Brain pericyte (primary cell): ENCODE measurements around the gene SIRPB1.
"Not testable (repeated sequence)": the region's sequence is repeated elsewhere in the genome, so short reads cannot be mapped to it uniquely, and the experiment has no call there.

Experiments used
- DNase-seq: peaks from one replicate; pipeline ENCODE4 v3.0.0-alpha.2; 2012; ENCODE audit warnings: low read depth, low spot score

The SIRPB1 gene

DNA sequence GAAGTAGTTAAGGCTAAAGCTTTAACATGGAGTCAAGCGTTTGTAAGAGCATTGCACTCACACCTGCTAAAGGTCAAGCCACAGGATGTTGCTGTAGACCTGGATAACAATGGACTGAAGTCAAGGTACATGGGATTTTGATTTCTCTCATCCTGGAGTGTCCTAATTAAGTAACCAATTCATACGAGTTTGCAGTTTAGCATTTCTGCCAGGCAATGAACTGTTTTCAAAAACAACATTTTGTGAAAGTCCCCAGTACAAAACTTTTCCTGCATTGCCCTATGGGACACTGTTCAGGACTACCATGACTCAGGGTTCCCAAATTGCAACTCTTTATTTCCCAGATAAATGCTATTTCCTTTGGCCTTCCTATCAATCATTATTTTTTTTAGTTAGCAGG is 17.4 kb upstream of the SIRPB1 start:
- no peak for DNase-seq

DNA sequence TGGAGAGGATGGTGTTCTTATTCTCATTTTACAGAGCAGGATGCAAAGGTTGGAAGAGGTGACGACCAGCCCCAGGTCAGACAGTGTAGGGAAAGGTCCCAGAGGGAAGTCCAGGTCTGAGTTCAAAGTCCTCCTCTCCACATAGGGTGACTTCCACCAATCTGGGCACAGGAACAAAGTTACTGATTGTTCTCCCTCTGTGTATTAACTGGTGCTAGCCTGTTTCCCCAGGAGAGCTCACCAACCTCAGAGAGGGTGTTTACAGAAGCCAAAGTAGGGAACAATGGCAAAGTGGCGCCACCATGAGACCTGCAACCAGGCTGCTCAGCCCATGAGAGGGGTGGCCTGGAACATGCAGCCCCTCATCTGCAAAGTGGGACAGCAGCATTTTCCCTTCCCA is 16.8 kb upstream of the SIRPB1 start:
- no peak for DNase-seq

DNA sequence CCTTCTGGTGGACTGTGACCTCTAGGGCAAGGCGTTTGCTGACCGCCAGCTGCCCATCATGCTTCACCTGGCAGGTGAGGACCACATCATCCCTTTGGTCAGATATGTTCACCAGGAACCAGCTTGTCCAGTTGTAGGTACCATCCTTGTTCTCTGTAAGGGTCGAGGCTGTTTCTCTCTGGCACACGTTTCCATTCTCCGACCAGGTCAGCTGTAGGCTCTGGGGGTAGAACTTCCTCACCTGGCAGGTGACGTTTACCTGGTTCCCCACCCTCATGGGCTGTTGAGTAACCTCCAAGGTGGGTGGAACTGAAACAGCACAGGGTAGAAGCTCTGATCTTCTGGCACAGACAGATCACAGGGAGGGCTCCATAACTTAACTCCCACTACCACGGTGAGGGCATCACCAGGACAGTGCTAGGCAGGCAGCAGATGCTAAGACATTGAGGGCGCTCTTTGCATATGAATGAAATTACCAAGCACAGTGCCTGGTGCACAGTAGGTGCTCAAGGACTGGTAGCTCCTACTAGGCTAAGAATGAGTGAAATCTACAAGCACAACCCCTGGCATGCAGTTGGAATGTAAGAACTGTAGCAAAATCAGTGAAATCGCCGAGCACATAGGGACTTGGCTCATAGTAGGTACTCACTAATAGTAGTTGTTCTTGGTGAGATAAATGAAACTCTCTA is 15.6 kb upstream of the SIRPB1 start:
- no peak for DNase-seq

- no peak for DNase-seq
Observed at GRCh38 chr20:1633535-1633934, 13.7 kb upstream of the SIRPB1 start.

DNA sequence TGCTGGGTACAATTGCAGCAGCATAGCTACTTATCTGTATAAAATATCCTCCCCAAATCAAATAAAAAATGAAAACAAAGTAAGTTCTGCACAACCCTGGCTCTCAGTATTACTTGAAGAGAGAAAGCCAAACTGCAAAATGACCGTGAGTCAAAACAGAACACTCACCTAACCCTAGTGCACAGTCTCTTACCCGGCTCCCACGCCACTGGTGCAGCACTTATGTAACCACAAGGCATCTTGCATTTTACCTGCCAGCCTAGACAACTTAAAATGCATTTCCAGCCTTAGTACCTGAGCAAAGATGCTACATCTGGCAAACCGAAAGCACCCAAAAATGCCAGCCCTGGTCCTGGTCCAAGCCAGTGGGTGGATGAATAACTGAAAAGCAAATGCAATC is 12.4 kb upstream of the SIRPB1 start:
- DNase-seq, result no peak

GRCh38 chr20:1631309-1632151 is 11.7 kb upstream of the SIRPB1 start:
- no peak for DNase-seq

DNA sequence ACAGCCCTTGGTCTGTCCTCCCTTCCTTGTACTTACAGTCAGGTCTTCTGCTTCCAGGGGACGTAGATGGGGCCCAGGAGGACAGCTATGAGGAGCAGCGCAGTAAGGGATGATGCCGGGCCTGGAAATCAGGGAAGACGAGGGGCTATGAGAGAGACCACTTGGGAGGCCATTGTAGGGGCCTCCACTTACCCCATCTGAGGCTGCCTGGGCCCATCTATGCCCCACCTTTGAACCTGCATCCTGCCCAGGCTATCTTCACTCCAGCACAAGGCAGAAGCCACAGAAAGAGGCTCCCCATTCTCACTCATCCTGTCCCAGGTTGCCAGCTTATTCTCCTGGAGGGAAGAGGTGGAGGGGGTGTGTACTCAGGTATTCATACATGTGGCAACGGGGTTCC is 10.4 kb upstream of the SIRPB1 start:
- DNase-seq, result no peak

DNA sequence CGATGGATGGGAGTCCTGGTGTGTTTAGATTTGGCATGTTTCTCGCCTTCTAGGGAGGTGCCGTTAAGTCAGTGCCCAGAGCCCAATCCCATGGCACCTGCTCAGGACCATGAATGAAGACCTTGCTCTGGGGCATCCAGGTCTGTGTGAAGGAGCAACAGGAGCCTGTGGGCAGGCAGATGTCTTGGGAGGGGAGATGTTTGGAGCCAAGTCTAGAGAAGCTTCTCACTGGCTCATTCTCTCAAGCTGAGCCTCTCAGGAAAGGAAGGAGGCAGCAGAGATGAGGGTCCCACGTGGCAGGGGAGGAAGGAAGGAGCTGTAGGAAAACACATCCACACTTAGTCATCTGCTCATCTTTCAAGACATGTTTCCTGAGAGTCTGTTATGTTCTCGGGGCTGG is 9.5 kb upstream of the SIRPB1 start:
- no peak for DNase-seq

DNA sequence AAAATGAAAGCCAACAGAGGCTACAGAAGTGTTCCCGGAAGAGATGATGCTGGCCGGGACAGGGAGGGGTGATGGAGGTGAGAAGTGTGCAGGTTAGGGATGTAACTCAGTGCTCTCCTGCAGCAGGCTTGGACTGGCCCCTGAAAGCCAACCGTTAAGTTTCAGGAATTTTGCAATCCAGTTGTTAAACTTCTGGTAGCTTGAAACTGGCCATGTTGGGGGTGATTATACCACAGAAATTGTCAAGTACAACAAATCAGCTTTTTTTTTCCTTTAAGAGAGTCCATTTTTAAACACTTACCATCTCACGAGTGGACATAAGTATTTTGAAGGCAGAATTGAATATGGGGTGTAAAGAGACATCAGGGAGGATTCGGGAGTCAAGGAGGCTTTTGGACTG is 8.8 kb upstream of the SIRPB1 start:
- DNase-seq, result no peak

DNA sequence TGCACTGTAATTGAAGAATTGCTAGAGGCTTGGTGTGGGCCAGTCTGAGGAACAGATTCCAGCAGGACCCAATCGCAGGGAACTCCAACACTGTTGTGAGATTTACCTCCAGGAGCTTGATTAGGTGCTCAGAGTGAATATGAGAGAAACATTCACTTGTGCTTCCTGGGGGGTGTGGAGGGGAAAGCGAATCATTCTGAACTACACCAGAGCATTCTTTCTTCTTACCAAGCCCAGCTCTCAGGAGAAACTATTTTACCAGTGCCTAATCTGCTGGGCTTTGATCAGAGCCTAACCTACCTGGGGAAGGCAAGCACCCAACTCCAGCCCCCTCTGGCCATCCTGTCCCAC is 7.4 kb upstream of the SIRPB1 start:
- DNase-seq, result no peak

GRCh38 chr20:1626528-1627199 is 6.9 kb upstream of the SIRPB1 start:
- DNase-seq, result no peak

DNA sequence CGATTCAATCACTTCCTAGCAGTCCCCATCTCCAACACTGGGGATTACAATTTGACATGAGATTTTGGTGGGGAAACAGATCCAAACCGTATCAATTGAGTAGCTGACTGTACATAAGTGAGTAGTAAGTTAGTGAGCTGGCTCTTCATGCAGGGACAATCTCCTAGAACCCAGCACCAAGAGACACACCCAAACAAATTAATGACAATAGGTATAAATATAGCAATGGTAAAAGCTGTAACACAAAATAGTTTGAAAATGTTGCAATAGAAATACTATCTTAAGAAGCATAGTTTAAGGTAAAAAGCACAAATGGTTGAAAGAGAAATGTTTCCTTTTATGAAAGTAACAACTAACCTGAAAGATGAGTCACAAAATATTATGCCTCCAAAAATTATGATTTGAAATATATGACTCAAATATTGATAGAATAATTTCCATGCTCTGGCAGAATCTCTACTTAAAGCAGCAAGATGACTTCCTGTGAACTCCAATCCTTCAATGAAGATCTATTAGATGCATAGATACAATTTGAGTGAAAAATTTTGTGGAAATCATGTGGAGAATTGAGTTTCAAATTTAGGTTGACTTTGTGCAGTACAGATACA is 5.4 kb upstream of the SIRPB1 start:
- no peak for DNase-seq

DNA sequence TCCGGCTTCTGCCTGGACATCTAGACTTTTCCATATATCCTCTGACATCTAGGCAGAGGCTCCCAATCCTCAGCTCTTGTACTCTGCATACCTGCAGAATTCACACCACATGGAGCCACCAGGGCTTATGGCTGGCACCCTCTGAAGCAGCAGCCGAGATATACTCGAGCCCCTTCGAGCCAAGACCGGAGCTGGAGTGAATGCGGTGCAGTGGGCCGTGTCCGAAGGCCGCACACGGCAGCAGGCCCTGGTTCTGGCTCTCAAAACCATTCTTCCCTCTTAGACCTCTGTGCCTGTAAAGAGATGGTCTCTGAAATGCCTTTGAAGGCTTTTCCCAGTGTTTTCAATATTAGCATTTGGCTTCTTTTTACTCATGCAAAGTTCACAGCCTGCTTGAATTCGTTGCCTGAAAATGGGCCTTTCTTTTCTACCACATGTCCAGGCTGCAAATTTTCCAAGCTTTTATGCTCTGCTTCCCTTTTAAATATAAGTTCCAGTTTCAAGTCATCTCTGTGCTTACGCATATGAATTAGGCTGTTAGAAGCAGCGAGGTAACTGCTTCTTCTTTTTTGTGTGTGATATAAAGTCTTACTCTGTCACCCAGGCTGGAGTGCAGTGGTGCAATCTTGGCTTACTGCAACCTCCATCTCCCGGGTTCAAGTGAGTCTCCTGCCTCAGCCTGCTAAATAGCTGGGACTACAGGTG is 3.8 kb upstream of the SIRPB1 start:
- DNase-seq, result no peak

GRCh38 chr20:1622450-1622849 is 2.6 kb upstream of the SIRPB1 start:
- no peak for DNase-seq

DNA sequence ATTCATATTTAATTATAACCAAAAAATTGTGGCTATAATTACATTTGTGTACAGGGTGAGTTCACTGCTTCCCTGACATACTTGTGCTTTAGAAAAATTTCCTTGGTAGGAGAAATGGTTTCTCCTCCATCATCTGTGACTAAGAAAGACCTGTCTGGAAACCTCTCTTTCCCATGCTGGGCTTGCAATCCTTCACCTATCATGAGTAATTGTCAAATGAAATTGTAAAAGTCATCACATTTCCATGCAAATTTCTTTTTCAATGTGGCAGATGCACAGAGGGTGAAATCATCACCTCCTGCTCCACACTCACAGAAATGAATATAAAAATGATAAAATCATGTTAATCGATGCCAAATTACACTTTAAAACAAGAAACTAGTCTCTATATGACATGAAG is 1.5 kb upstream of the SIRPB1 start:
- no peak for DNase-seq

GRCh38 chr20:1618954-1619540 is 762 bp downstream of the SIRPB1 start:
- no peak for DNase-seq

DNA sequence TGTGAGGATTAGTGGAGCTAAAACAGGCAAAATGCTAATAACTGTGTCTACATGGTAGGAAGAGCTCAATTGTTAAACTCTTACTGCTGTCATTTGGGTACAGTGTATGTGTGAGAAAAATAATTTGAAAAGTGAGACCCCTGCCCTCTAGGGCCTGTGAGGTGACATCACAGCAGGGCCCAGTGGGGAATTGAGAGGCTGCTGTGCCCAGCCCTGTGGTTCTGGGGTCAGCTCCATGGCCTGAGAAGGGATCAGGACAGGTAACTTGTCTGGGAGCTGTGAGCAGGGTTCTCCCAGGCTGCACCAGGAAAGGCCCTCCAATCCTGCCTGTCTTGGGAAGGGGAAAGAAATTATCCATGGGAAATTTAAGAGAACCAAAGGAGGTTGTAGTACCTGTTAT is 1.3 kb downstream of the SIRPB1 start:
- DNase-seq, result no peak

- DNase-seq, result no peak
Observed at GRCh38 chr20:1616858-1617434, 2.9 kb downstream of the SIRPB1 start.

DNA sequence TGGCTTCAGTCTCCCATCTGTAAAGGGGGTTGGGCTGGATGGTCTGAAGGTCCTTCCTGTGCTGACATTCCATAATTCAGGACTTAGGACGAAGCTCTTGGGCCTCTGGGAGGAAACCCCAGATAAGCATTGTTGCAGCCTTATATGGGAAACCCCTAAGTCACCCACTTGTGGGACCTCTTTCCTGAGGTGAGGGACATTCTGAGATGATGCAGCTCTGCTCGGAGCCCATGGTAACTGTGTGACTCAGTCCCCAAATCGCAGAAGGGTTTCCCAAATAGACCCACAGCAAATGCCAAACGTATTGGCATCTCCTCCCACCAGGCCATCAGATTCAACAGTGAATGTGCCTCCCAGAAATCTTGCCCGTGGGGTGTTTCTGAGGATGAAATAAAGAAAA is 9.4 kb downstream of the SIRPB1 start:
- DNase-seq, result not testable (repeated sequence)

DNA sequence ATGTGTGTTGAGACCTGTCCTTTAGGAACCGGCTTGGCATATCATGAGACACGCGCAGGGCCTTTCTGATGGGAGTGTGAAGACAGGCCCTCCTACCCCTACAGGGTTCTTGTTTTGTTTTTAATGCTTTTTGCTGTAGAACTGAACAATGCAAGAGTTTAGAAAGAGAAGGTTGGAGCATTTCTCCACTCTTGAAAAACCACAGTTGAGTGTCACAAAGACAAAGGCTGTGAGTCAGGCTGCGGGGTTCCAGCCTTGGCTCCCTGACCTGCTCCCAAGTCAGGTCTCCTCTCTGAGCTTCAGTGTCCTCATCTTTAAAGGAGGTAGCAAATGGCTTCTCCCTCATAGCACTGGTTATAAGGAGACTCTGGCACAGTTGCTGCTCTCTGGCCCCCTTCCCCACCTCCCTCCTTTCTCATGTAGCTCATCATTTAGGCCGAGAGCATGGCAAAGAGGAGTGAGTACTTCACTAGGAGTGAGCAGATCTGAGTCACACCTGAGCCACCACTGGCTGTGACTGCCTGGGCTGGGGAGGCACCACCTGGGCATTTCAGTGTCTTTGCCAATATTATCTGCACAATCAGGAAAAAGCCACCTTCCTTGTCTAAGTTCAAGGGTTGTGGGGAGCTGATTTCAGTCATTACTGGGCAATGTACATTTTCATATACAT is 11.0 kb downstream of the SIRPB1 start:
- not testable (repeated sequence) for DNase-seq
